ENCODE data around the gene RSPH9.
"Not testable (repeated sequence)": the region's sequence is repeated elsewhere in the genome, so short reads cannot be mapped to it uniquely, and the experiment has no call there.

Gene RSPH9

DNA sequence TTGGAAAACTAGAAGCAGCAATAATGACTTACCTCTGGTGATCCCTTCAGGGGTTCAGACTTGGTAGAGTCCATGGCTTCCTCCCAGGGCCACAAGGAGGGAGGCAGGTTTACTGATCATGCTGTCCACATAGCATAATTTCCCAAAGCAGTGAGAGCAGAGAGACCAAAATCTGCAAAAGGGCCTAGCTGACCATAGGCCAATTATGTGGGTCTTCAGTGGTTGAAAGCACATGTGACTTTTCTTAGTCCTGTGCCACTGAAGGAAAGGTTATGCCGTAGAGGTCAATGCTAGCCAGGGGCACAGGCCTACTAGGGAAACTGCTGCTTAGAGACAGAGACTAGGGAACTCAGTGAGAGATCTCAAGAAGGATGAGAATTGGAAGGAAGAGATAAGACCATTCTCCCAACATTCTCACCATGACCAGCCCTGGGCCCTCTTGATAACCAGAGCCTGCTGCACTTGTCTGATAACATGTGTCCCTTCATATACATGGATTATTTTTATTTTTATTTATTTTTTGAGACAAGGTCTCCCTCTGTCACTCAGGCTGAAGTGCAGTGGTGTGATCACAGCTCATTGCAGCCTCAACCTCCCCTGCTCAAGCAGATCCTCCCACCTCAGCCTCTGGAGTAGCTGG is 13.7 kb upstream of the RSPH9 start:
- Histone ChIP-seq H3K27me3 (replicated peaks; ENCODE audit: insufficient read depth, low read length) (no peaks in the 10 kb centered on the region), H3K79me2 (ENCODE audit: low read length) (peaks cover 28% of the 10 kb centered on the region), H2AFZ (ENCODE audit: low read length) (no peak overlapping the region; the same call in 1 of the 2 replicates), H3K4me1 (ENCODE audit: low read length) (peaks cover 22% of the 10 kb centered on the region), H3K9ac (ENCODE audit: low read length) (no peak overlapping the region), H3K27ac (ENCODE audit: low read length) (peak overlapping the region; percentile 78; the same call in 1 of the 2 replicates), H3K9me2 (replicated peaks; ENCODE audit: insufficient read depth, low read length) (no peaks in the 10 kb centered on the region), H3K9me3 (replicated peaks; ENCODE audit: insufficient read depth, low read length) (no peaks in the 10 kb centered on the region), H3K36me3 (replicated peaks; ENCODE audit: insufficient read depth, low read length) (0 out of 2 replicates have a peak, but pooled peaks cover 2% of the 10 kb centered on the region), H3F3A (ENCODE audit: insufficient read depth, low read length) (peaks cover 7% of the 10 kb centered on the region; the same call in 1 of the 2 replicates), H4K20me1 (ENCODE audit: insufficient read depth, low read length) (no peaks in the 10 kb centered on the region), H3K4me3 (ENCODE audit: low read length) (no peak overlapping the region), H3K4me2 (ENCODE audit: low read depth, low read length) (peak overlapping the region; percentile 48; the same call in 1 of the 2 replicates)
- DNase-seq = no peak
- TF ChIP-seq EZH2 (optimal IDR thresholded peaks at IDR 0.05; ENCODE audit: low read depth, low read length) (no peak), EZH2phosphoT487 (IDR thresholded peaks at IDR 0.05; ENCODE audit: low read length) (no peak)
- TF ChIP-seq, protein P1, sequence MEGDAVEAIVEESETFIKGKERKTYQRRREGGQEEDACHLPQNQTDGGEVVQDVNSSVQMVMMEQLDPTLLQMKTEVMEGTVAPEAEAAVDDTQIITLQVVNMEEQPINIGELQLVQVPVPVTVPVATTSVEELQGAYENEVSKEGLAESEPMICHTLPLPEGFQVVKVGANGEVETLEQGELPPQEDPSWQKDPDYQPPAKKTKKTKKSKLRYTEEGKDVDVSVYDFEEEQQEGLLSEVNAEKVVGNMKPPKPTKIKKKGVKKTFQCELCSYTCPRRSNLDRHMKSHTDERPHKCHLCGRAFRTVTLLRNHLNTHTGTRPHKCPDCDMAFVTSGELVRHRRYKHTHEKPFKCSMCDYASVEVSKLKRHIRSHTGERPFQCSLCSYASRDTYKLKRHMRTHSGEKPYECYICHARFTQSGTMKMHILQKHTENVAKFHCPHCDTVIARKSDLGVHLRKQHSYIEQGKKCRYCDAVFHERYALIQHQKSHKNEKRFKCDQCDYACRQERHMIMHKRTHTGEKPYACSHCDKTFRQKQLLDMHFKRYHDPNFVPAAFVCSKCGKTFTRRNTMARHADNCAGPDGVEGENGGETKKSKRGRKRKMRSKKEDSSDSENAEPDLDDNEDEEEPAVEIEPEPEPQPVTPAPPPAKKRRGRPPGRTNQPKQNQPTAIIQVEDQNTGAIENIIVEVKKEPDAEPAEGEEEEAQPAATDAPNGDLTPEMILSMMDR (IDR thresholded peaks at IDR 0.05; ENCODE audit: low read length) = no peak

DNA sequence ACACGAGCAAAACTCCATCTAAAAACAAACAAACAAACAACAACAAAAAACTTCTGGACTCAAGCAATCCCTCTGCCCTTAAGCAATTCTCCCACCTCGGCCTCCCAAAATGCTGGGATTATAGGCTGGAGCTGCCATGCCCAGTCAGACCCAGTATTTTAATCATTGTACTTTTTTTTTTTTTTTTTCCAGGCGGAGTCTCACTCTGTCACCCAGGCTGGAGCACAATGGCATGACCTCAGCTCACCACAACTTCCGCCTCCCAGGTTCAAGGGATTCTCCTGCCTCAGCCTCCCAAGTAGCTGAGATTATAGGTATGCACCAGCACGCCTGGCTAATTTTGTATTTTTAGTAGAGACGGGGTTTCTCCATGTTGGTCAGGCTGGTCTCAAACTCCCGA is 11.8 kb upstream of the RSPH9 start:
- not testable (repeated sequence) for H3K36me3 ChIP-seq (replicated peaks; ENCODE audit: insufficient read depth, low read length); H3K9me3 ChIP-seq (replicated peaks; ENCODE audit: insufficient read depth, low read length); H3K9me2 ChIP-seq (replicated peaks; ENCODE audit: insufficient read depth, low read length); H3K4me2 ChIP-seq (ENCODE audit: low read depth, low read length); H3K27me3 ChIP-seq (replicated peaks; ENCODE audit: insufficient read depth, low read length); H3K27ac ChIP-seq (ENCODE audit: low read length); H4K20me1 ChIP-seq (ENCODE audit: insufficient read depth, low read length); DNase-seq; H3K4me3 ChIP-seq (ENCODE audit: low read length); H2AFZ ChIP-seq (ENCODE audit: low read length); H3K9ac ChIP-seq (ENCODE audit: low read length); H3F3A ChIP-seq (ENCODE audit: insufficient read depth, low read length)
- Histone ChIP-seq H3K4me1 (ENCODE audit: low read length) (peaks cover 18% of the 10 kb centered on the region), H3K79me2 (ENCODE audit: low read length) (peaks cover 32% of the 10 kb centered on the region)

GRCh38 chr6:43634702-43635303 is 10.0 kb upstream of the RSPH9 start:
- H3F3A ChIP-seq (ENCODE audit: insufficient read depth, low read length) = peaks cover 4% of the 10 kb centered on the region; the same call in 1 of the 2 replicates
- no peaks in the 10 kb centered on the region for H3K9me3 ChIP-seq (replicated peaks; ENCODE audit: insufficient read depth, low read length)
- peaks cover 18% of the 10 kb centered on the region for H3K4me1 ChIP-seq (ENCODE audit: low read length)
- H3K79me2 ChIP-seq (ENCODE audit: low read length) = peaks cover 37% of the 10 kb centered on the region
- no peaks in the 10 kb centered on the region for H3K36me3 ChIP-seq (replicated peaks; ENCODE audit: insufficient read depth, low read length)
- no peak overlapping the region for H3K9ac ChIP-seq (ENCODE audit: low read length)
- H2AFZ ChIP-seq (ENCODE audit: low read length) = peak overlapping the region; percentile 61
- H3K4me3 ChIP-seq (ENCODE audit: low read length) = no peak overlapping the region
- H3K9me2 ChIP-seq (replicated peaks; ENCODE audit: insufficient read depth, low read length) = no peaks in the 10 kb centered on the region
- H4K20me1 ChIP-seq (ENCODE audit: insufficient read depth, low read length) = no peaks in the 10 kb centered on the region
- no peak for DNase-seq
- H3K27me3 ChIP-seq (replicated peaks; ENCODE audit: insufficient read depth, low read length) = no peaks in the 10 kb centered on the region
- peak overlapping the region; percentile 69; the same call in 1 of the 2 replicates for H3K4me2 ChIP-seq (ENCODE audit: low read depth, low read length)
- TF ChIP-seq EZH2phosphoT487 (IDR thresholded peaks at IDR 0.05; ENCODE audit: low read length) = no peak
- TF ChIP-seq, protein P1 (IDR thresholded peaks at IDR 0.05; ENCODE audit: low read length) = no peak
- no peak for TF ChIP-seq EZH2 (optimal IDR thresholded peaks at IDR 0.05; ENCODE audit: low read depth, low read length)
- no peak overlapping the region for H3K27ac ChIP-seq (ENCODE audit: low read length)

All from MM.1S (cell line).